Measurements from ENCODE around the gene CKAP2L.

The CKAP2L gene

GRCh38 chr2:112757265-112757664 lies 7.1 kb downstream of the CKAP2L start:
- in situ Hi-C loops (cut with HindIII; ENCODE audit: low sequenced_read_pairs), result no loop called here
- no peak for TF ChIP-seq CTCF (IDR thresholded peaks at IDR 0.05; ENCODE audit: low read depth, low read length, missing control alignments)
- no peak for DNase-seq (ENCODE audit: low read depth)
- H3K4me3 ChIP-seq (ENCODE audit: low read depth, low read length), result no peak overlapping the region

- no peak overlapping the region for H3K4me3 ChIP-seq (ENCODE audit: low read depth, low read length)
- in situ Hi-C loops (cut with HindIII; ENCODE audit: low sequenced_read_pairs), result no loop called here
- TF ChIP-seq CTCF (IDR thresholded peaks at IDR 0.05; ENCODE audit: low read depth, low read length, missing control alignments), result no peak
- no peak for DNase-seq (ENCODE audit: low read depth)
Measured at GRCh38 chr2:112756207-112756606, 8.2 kb downstream of the CKAP2L start.

GRCh38 chr2:112755444-112755843 lies 9.0 kb downstream of the CKAP2L start:
- in situ Hi-C loops (cut with HindIII; ENCODE audit: low sequenced_read_pairs), result no loop called here
- TF ChIP-seq CTCF (IDR thresholded peaks at IDR 0.05; ENCODE audit: low read depth, low read length, missing control alignments), result no peak
- no peak overlapping the region for H3K4me3 ChIP-seq (ENCODE audit: low read depth, low read length)
- DNase-seq (ENCODE audit: low read depth), result no peak

- no peak for DNase-seq (ENCODE audit: low read depth)
- no peak for TF ChIP-seq CTCF (IDR thresholded peaks at IDR 0.05; ENCODE audit: low read depth, low read length, missing control alignments)
- in situ Hi-C loops (cut with HindIII; ENCODE audit: low sequenced_read_pairs), result loop anchor here (5.0 kb wide), 1 partner anchor 33 kb away; no protein-coding TSS in a partner anchor
- no peak overlapping the region for H3K4me3 ChIP-seq (ENCODE audit: low read depth, low read length)
Measured at GRCh38 chr2:112754564-112754963, 9.8 kb downstream of the CKAP2L start.

- TF ChIP-seq CTCF (IDR thresholded peaks at IDR 0.05; ENCODE audit: low read depth, low read length, missing control alignments), result no peak
- no peak overlapping the region for H3K4me3 ChIP-seq (ENCODE audit: low read depth, low read length)
- DNase-seq (ENCODE audit: low read depth), result no peak
- in situ Hi-C loops (cut with HindIII; ENCODE audit: low sequenced_read_pairs), result loop anchor here (5.0 kb wide), 1 partner anchor 35 kb away; no protein-coding TSS in a partner anchor
Measured at GRCh38 chr2:112752667-112753066, 11.7 kb downstream of the CKAP2L start.

- DNase-seq (ENCODE audit: low read depth), result no peak
- no peak for TF ChIP-seq CTCF (IDR thresholded peaks at IDR 0.05; ENCODE audit: low read depth, low read length, missing control alignments)
- in situ Hi-C loops (cut with HindIII; ENCODE audit: low sequenced_read_pairs), result loop anchor here (5.0 kb wide), 1 partner anchor 36 kb away; no protein-coding TSS in a partner anchor
- no peak overlapping the region for H3K4me3 ChIP-seq (ENCODE audit: low read depth, low read length)
Measured at GRCh38 chr2:112751451-112752197, 12.8 kb downstream of the CKAP2L start.
